Measurements from ENCODE around the gene SARDH.

The SARDH gene

DNA sequence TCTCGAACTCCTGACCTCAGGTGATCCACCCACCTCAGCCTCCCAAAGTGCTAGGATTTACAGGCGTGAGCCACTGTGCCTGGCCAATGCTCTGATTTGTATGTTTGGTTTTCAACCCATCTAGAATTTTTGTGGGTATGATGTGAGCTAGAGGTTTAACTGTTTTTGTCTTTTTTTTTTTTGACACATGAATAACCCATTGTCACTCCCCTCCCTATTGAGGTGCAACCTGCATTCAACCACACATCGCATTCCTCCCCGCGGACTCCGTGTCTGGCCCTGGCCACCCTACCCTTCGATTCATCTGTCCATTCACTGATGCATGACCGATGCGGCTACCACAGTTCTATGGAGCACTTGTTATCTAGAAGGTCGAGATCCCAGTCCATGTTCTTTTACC is 119.4 kb downstream of the SARDH start:
- no peak for DNase-seq

DNA sequence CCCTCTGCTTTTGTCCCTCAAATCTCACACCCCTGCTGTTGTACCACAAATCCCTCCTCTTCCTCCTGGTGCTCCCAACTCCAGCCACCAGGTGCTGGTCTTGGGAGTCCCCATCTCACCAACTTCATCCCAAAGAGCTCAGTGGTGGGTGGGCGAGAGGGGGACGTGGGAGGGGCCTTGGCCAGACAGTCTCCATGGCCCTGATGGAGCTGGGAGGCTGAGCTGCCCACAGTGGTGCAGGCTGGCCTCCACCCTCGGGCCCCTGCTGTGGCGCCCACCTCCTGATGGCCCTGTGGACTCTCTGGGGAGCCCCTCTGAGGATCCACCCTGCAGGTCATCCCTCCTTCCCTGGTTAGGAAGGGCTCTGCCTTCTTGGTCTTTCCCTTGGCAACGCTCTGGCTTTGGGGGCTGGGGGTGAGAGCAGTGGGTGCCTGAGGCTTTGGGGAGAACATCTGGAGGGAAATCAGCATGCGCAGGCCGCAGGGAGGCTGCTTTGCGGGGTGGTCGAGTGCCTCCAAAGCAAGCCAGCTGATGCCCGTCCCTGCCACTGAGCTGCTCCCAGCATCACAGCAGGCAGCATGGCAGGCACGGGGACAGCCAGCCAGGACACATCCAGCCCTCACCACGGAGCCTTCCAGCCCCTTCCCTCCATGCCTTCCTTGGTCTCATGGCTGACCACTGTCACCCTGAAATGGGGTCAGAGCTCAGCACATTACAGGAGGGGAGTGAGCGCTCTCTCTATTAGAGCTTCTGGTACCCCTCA is 121.3 kb downstream of the SARDH start:
- no peak for DNase-seq

- DNase-seq, result no peak
Measured at GRCh38 chr9:133615606-133616188, 122.5 kb downstream of the SARDH start.

GRCh38 chr9:133615186-133615585 is 123.0 kb downstream of the SARDH start:
- DNase-seq, result no peak

DNA sequence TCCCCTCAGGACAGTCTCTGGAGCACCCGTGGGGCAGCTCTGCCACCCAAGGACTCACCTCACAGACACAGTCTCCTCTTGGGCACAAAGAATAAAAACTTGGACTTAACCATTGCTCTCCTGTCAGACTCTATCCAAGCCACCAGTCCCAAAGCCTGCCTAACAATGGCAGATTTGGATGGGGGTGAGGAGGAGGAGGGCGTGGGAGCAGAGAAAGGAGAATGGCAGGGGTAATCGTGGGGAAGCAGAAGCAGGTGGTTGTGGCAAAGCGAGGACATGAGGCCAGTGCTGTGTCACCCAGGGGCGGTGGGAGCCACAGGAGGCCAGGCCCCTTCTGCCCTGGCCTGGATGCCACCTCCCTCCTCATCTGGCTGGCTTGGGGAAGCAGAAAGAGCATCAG is 123.5 kb downstream of the SARDH start:
- no peak for DNase-seq

GRCh38 chr9:133614056-133614455 is 124.1 kb downstream of the SARDH start:
- no peak for DNase-seq
